B cell (primary cell): Measurements from ENCODE around the gene FOXE3.

Experiments
- EZH2 ChIP-seq: IDR thresholded peaks from 2 replicates; pipeline ENCODE4 v1.6.1; 2012; ENCODE audit warnings: borderline replicate concordance, low read depth, mild to moderate bottlenecking, moderate library complexity, low read length; ENCODE audit not compliant: insufficient read depth, poor library complexity, severe bottlenecking
- TF ChIP-seq, protein P1 (sequence below): fragments of 200-600 bp; IDR thresholded peaks from one replicate; pipeline ENCODE4 v1.8.0; 2022; ENCODE audit warnings: antibody characterized with exemption, mild to moderate bottlenecking

DNA sequence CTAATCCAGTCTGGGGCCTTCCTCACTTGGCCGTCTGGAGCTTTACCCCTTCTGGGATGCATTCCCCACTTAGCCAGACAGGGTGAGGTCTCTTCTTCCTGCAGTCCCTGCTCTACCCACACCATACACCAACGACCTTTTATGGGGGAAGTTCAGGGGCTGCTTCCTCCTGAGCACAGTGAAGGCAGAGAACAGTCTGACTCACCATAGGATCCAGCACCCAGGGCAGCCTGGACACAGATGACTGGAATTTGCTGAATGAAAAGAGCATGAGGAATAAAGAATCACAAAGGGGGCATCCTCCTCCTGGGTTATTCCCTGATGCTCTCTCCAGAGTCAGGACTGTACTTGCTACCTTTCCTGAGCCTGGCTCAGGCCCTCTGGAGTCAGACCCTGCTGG is 4.6 kb upstream of the FOXE3 start:
- TF ChIP-seq, protein P1, sequence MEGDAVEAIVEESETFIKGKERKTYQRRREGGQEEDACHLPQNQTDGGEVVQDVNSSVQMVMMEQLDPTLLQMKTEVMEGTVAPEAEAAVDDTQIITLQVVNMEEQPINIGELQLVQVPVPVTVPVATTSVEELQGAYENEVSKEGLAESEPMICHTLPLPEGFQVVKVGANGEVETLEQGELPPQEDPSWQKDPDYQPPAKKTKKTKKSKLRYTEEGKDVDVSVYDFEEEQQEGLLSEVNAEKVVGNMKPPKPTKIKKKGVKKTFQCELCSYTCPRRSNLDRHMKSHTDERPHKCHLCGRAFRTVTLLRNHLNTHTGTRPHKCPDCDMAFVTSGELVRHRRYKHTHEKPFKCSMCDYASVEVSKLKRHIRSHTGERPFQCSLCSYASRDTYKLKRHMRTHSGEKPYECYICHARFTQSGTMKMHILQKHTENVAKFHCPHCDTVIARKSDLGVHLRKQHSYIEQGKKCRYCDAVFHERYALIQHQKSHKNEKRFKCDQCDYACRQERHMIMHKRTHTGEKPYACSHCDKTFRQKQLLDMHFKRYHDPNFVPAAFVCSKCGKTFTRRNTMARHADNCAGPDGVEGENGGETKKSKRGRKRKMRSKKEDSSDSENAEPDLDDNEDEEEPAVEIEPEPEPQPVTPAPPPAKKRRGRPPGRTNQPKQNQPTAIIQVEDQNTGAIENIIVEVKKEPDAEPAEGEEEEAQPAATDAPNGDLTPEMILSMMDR, result no peak
- no peak for TF ChIP-seq EZH2
